ENCODE measurements around the gene LHFPL6.

LHFPL6 gene

GRCh38 chr13:39335721-39336120 lies 267.3 kb downstream of the LHFPL6 start:
- DNase-seq, result no peak

- DNase-seq, result no peak
These were observed 272.5 kb downstream of the LHFPL6 start for GRCh38 chr13:39330504-39330903.

GRCh38 chr13:39329182-39329639 lies 273.8 kb downstream of the LHFPL6 start:
- no peak for DNase-seq

- no peak for DNase-seq
These were observed 275.9 kb downstream of the LHFPL6 start for GRCh38 chr13:39327172-39327479.

GRCh38 chr13:39326469-39327171 lies 276.4 kb downstream of the LHFPL6 start:
- no peak for DNase-seq

- no peak for DNase-seq
These were observed 278.1 kb downstream of the LHFPL6 start for GRCh38 chr13:39324806-39325311.

GRCh38 chr13:39322836-39323585 lies 280.0 kb downstream of the LHFPL6 start:
- no peak for DNase-seq

GRCh38 chr13:39321574-39321973 lies 281.4 kb downstream of the LHFPL6 start:
- no peak for DNase-seq

GRCh38 chr13:39318161-39318560 lies 284.8 kb downstream of the LHFPL6 start:
- no peak for DNase-seq

- DNase-seq, result no peak
These were observed 285.7 kb downstream of the LHFPL6 start for GRCh38 chr13:39317291-39317690.

GRCh38 chr13:39315796-39316195 lies 287.2 kb downstream of the LHFPL6 start:
- DNase-seq, result no peak

- no peak for DNase-seq
These were observed 289.3 kb downstream of the LHFPL6 start for GRCh38 chr13:39313721-39314120.

GRCh38 chr13:39312596-39312995 lies 290.4 kb downstream of the LHFPL6 start:
- DNase-seq, result no peak

GRCh38 chr13:39311619-39312018 lies 291.4 kb downstream of the LHFPL6 start:
- no peak for DNase-seq

GRCh38 chr13:39310961-39311360 lies 292.0 kb downstream of the LHFPL6 start:
- DNase-seq, result no peak

GRCh38 chr13:39306639-39307589 lies 296.1 kb downstream of the LHFPL6 start:
- no peak for DNase-seq

GRCh38 chr13:39302820-39303219 lies 300.2 kb downstream of the LHFPL6 start:
- DNase-seq, result no peak

GRCh38 chr13:39298951-39299350 lies 304.0 kb downstream of the LHFPL6 start:
- DNase-seq, result no peak

- no peak for DNase-seq
These were observed 305.3 kb downstream of the LHFPL6 start for GRCh38 chr13:39297664-39298171.

- DNase-seq, result no peak
These were observed 306.0 kb downstream of the LHFPL6 start for GRCh38 chr13:39297023-39297422.

- DNase-seq, result no peak
These were observed 306.8 kb downstream of the LHFPL6 start for GRCh38 chr13:39296193-39296592.
